AG09309 (cell line): ENCODE measurements around the gene KANK4.
"Not testable (repeated sequence)": the region's sequence is repeated elsewhere in the genome, so short reads cannot be mapped to it uniquely, and the experiment has no call there.

Source experiments
- DNase-seq: peaks from one replicate; pipeline ENCODE4 v3.0.0-alpha.2; 2010; ENCODE audit warnings: low read depth
- H3K4me3 ChIP-seq: 2 replicates; pipeline ENCODE4 v1.5.1; 2011; ENCODE audit warnings: mild to moderate bottlenecking, low read depth, low read length, moderate library complexity; ENCODE audit not compliant: control insufficient read depth
- CTCF ChIP-seq: IDR thresholded peaks from 2 replicates; pipeline ENCODE4 v1.5.1; 2011; ENCODE audit warnings: mild to moderate bottlenecking, low read depth, low read length, inconsistent platforms; ENCODE audit not compliant: insufficient read depth, control insufficient read depth; ENCODE audit errors: missing control alignments

The KANK4 gene

GRCh38 chr1:62263006-62263813 lies 56.0 kb downstream of the KANK4 start:
- no peak for TF ChIP-seq CTCF
- DNase-seq: no peak
- no peak overlapping the region for H3K4me3 ChIP-seq

GRCh38 chr1:62260688-62261087 lies 58.5 kb downstream of the KANK4 start:
- no peak for DNase-seq
- no peak for TF ChIP-seq CTCF
- H3K4me3 ChIP-seq: no peak overlapping the region

DNA sequence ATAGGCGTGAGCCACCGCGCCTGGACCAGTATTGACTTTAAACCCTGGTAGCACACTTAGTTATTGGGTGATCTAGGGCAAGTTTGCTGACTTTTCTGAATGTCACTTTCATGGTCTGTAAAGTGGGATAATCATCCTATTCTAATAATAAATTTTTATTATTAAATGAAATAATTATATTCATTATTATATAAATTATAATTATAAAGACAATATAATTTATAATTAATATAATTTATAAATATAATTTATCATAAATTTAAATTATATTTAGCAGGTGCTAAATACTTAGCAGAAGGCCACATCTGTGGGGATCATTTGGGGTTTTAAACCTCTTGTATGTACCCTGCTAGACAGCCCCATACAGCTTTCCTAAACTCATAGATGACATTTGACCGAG lies 59.7 kb downstream of the KANK4 start:
- no peak for TF ChIP-seq CTCF
- no peak for DNase-seq
- H3K4me3 ChIP-seq: no peak overlapping the region

GRCh38 chr1:62250126-62250726 lies 69.0 kb downstream of the KANK4 start:
- DNase-seq: no peak
- no peak for TF ChIP-seq CTCF

DNA sequence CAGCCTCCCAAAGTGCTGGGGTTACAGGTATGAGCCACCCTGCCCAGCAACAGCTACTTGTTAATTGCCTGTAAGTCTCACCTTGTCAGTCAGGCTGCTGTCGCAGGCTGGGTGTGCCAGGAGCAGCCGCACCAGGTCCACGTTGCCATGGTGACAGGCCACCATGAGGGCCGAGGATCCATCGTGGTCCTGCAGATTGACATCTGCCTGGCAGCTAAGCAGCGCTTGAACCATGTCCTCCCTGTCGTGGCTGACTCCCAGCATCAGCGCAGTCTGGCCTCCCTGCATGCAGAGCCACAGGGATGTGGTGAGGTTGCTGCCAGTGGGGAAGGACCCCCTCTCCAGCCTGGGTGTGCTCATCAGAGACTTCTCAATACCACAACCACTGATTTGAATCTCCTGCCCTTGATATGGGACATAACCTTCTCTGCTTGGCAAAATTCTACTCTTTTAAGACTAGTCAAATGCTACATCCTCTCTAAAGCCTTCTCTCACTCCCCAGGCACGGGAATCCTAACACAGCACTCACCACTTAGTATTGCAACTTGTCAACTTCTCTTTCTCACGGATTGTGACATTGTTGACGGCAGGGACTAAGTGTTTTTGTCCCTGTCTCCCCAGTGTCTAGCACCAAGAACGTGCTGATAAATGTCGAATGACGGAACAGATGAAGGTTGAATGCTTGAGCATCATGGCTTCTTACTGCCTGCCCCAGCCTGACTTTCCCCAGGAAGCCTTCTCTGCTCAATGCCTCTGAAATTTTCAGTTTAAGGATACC lies 71.7 kb downstream of the KANK4 start:
- H3K4me3 ChIP-seq: no peak overlapping the region
- TF ChIP-seq CTCF: no peak
- no peak for DNase-seq

More at GRCh38 chr1:62250126-62250726, 69.0 kb downstream of the KANK4 start:
- H3K4me3 ChIP-seq: no peak overlapping the region

GRCh38 chr1:62245201-62245600 lies 74.0 kb downstream of the KANK4 start:
- no peak overlapping the region for H3K4me3 ChIP-seq
- no peak for TF ChIP-seq CTCF
- no peak for DNase-seq

- not testable (repeated sequence) for DNase-seq, H3K4me3 ChIP-seq
These were observed 74.9 kb downstream of the KANK4 start for GRCh38 chr1:62244380-62244779.
